ENCODE measurements around the gene ENOSF1.

GRCh38 chr18:685438-685837 lies 27.0 kb downstream of the ENOSF1 start:
- no peak for TF ChIP-seq REST (IDR thresholded peaks at IDR 0.05; ENCODE audit: low read depth, low read length)
- no peak for TF ChIP-seq TAF1 (IDR thresholded peaks at IDR 0.05; ENCODE audit: borderline replicate concordance, low read depth, low read length)

All from GM12878 (cell line).